C4-2B (cell line): ENCODE results near the gene KCNIP1.
"Not testable (repeated sequence)": the region's sequence is repeated elsewhere in the genome, so short reads cannot be mapped to it uniquely, and the experiment has no call there.

Experiments used
- H3K27ac ChIP-seq: fragments of 450-650 bp; 2 replicates; pipeline ENCODE4 v1.5.1; 2017
- ZFX ChIP-seq: fragments of 450-650 bp; IDR thresholded peaks from 2 replicates; pipeline ENCODE4 v1.6.1; 2017
- TF ChIP-seq, protein P1 (sequence below): fragments of 450-650 bp; conservative IDR thresholded peaks from 2 replicates; pipeline ENCODE4 v1.5.1; 2017; ENCODE audit warnings: mild to moderate bottlenecking

Gene KCNIP1

DNA sequence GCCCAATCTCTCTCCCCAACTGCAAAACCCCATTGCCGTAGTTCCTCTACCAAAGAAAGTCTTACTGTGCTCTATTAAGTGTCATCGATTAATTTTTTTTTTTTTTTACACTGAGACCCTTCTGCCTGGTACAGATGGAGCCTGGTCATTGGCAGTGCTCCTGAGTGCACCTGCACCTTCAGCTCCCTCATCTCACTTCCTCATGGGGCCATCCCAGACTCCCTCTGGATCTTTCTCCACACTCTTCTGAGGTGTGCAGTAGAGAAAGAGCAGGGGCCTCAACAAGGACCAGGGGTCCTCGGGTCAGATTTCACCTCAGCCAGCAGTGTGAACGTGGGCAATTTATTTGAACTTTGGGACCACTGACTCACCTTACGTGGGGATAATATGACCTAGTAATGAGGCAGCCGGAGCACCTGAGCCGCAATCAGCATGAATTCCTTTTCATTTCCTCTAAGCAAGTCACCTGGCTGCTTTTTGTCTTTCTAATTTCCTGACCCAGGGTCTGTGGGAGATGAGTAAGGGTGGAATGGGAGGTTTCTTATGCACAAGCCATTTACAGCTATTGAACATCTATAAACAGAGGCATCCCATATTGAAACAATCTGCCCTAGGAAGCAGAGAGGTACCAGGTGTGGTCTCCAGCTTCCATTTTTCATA is 257.4 kb downstream of the KCNIP1 start:
- no peak overlapping the region for H3K27ac ChIP-seq
- TF ChIP-seq ZFX = no peak
- TF ChIP-seq, protein P1, sequence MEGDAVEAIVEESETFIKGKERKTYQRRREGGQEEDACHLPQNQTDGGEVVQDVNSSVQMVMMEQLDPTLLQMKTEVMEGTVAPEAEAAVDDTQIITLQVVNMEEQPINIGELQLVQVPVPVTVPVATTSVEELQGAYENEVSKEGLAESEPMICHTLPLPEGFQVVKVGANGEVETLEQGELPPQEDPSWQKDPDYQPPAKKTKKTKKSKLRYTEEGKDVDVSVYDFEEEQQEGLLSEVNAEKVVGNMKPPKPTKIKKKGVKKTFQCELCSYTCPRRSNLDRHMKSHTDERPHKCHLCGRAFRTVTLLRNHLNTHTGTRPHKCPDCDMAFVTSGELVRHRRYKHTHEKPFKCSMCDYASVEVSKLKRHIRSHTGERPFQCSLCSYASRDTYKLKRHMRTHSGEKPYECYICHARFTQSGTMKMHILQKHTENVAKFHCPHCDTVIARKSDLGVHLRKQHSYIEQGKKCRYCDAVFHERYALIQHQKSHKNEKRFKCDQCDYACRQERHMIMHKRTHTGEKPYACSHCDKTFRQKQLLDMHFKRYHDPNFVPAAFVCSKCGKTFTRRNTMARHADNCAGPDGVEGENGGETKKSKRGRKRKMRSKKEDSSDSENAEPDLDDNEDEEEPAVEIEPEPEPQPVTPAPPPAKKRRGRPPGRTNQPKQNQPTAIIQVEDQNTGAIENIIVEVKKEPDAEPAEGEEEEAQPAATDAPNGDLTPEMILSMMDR = no peak

- H3K27ac ChIP-seq = no peak overlapping the region
- TF ChIP-seq ZFX = no peak
- TF ChIP-seq, protein P1 = no peak
Observed at GRCh38 chr5:170761708-170762066, 257.9 kb downstream of the KCNIP1 start.

DNA sequence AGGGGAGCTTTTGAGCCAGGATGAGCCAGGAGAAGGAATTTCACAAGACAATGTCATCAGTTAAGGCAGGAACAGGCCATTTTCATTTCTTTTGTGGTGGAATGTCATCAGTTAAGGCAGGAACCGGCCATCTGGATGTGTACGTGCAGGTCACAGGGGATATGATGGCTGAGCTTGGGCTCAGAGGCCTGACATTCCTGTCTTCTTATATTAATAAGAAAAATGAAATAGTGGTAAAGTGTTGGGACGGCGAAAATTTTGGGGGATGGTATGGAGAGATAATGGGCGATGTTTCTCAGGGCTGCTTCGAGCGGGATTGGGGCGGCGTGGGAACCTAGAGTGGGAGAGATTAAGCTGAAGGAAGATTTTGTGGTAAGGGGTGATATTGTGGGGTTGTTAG is 258.5 kb downstream of the KCNIP1 start:
- not testable (repeated sequence) for H3K27ac ChIP-seq

DNA sequence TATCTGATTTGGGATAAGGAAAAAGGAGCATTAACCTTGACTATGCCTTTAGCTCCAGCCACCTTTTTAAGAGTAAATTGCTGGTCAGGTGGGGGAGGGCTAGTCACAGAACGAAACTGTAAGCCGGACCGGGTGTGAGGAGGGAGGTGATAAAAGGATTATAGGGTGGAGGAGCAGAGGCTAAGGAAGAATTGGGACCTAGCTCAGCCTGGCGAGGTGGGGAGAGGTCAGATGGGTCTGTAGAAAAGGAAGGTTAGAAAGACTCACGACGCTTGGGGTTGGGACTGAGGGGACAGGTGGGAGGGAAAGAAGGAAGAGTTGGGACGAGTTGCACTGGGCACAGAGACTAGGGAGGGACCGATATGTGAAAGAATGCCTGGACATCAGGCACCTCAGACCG is 262.0 kb downstream of the KCNIP1 start:
- not testable (repeated sequence) for H3K27ac ChIP-seq

GRCh38 chr5:170769246-170769645 is 265.4 kb downstream of the KCNIP1 start:
- no peak overlapping the region for H3K27ac ChIP-seq
- TF ChIP-seq, protein P1 = no peak

GRCh38 chr5:170769898-170770416 is 266.1 kb downstream of the KCNIP1 start:
- H3K27ac ChIP-seq = no peak overlapping the region
- TF ChIP-seq, protein P1 = no peak; the same call in 1 of the 2 replicates
- TF ChIP-seq ZFX = no peak

- no peak overlapping the region for H3K27ac ChIP-seq
- TF ChIP-seq, protein P1 = no peak
- no peak for TF ChIP-seq ZFX
Observed at GRCh38 chr5:170771496-170771895, 267.7 kb downstream of the KCNIP1 start.

DNA sequence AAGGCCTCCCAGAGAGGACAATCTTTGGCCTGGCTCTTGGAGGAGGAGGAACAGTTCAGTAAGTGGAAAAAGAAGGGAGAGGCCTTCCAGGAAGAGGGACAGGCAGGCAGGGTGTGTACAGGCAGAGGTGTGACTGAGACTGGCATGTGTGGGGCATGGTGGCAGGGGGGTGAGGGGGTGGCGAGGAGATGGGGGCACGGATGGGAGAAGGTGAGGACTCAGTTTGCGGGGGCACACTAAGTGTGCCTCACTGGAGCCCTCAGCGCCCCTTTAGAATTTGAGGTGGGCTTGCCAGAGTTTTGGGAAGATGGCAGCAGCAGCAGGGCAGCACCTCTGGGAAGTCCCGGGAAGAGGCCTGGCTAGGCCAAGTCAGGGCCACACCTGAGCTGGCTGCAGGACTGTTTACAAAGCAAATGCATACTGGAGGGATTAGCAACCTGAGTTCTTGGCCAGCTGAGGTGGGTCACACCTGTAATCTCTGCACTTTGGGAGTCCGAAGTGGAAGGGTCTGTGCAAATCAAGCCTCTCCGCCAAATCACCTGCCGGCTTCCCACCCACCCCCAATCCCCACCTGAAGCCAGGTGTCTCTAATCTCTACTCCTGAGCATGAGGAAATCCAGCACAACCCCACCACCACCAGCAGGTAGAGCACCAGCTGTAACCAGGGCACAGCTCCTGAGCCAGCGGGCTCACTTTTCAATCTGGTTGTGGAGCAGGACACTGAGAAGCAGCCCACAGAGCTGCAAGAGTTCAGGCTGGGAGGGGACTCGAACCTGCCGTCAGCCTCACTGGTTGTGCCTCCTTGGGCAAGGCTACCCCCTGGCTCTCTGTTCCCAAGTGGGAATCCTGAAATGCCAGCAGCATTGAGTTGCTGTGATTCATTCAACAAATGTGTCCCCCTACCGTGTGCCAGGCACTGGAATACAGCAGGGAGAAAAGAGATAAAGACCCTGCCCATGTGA is 269.5 kb downstream of the KCNIP1 start:
- TF ChIP-seq, protein P1 = no peak
- TF ChIP-seq ZFX = no peak
- no peak overlapping the region for H3K27ac ChIP-seq
